Astrocyte (in vitro differentiated cells and primary cell): ENCODE results near the gene EXD3. TPM values are rescaled to one million over a fixed set of nuclear protein-coding genes. Genes with fewer than 3 reads are reported as not detected.

Source experiments
- DNase-seq: peaks from one replicate; pipeline ENCODE4 v3.0.0-alpha.2; 2010; ENCODE audit warnings: low read depth
- FAIRE-seq: peaks from 2 replicates; lab custom pipeline; 2011; peaks lifted over from hg19 to GRCh38; lab: Jason Lieb, UNC
- H2AFZ ChIP-seq: 2 replicates; pipeline ENCODE4 v1.6.0; 2012; ENCODE audit warnings: low read depth, low read length, inconsistent platforms
- H3K27ac ChIP-seq: 2 replicates; pipeline ENCODE4 v1.5.1; 2011; ENCODE audit warnings: low read depth, low read length, inconsistent platforms
- H3K27me3 ChIP-seq: 2 replicates; pipeline ENCODE4 v1.6.0; 2011; ENCODE audit warnings: low read length, inconsistent platforms; ENCODE audit not compliant: insufficient read depth
- H3K36me3 ChIP-seq: 2 replicates; pipeline ENCODE4 v1.5.1; 2011; ENCODE audit warnings: low read length, inconsistent platforms; ENCODE audit not compliant: insufficient read depth
- H3K4me1 ChIP-seq: 2 replicates; pipeline ENCODE4 v1.5.1; 2011; ENCODE audit warnings: low read length, inconsistent platforms; ENCODE audit not compliant: insufficient read depth
- H3K4me2 ChIP-seq: 2 replicates; pipeline ENCODE4 v1.6.0; 2012; ENCODE audit warnings: low read length, inconsistent platforms
- H3K4me3 ChIP-seq: 2 replicates; pipeline ENCODE4 v1.5.1; 2011; ENCODE audit warnings: low read depth, mild to moderate bottlenecking, low read length, inconsistent platforms; ENCODE audit not compliant: insufficient read depth
- H3K79me2 ChIP-seq: 2 replicates; pipeline ENCODE4 v1.6.0; 2012; ENCODE audit warnings: mild to moderate bottlenecking, low read length, inconsistent platforms; ENCODE audit not compliant: insufficient read depth
- H3K9ac ChIP-seq: 2 replicates; pipeline ENCODE4 v1.6.0; 2012; ENCODE audit warnings: mild to moderate bottlenecking, low read length, inconsistent platforms
- H3K9me3 ChIP-seq: 2 replicates; pipeline ENCODE4 v1.5.1; 2012; ENCODE audit warnings: low read depth, mild to moderate bottlenecking, low read length, inconsistent platforms; ENCODE audit not compliant: insufficient read depth
- H4K20me1 ChIP-seq: 2 replicates; pipeline ENCODE4 v1.6.0; 2012; ENCODE audit warnings: low read length, inconsistent platforms; ENCODE audit not compliant: insufficient read depth
- H3K27ac Mint-ChIP-seq: one replicate; pipeline ENCODE4 v1.8.0; 2021; ENCODE audit warnings: mild to moderate bottlenecking, mixed read lengths; ENCODE audit not compliant: unreplicated experiment
- H3K27me3 Mint-ChIP-seq: one replicate; pipeline ENCODE4 v1.8.0; 2021; ENCODE audit warnings: low read depth, mixed read lengths; ENCODE audit not compliant: unreplicated experiment
- H3K36me3 Mint-ChIP-seq: one replicate; pipeline ENCODE4 v1.8.0; 2021; ENCODE audit warnings: low read depth, mixed read lengths; ENCODE audit not compliant: unreplicated experiment
- H3K4me1 Mint-ChIP-seq: one replicate; pipeline ENCODE4 v1.8.0; 2021; ENCODE audit warnings: low read depth, mixed read lengths; ENCODE audit not compliant: unreplicated experiment
- H3K4me3 Mint-ChIP-seq: one replicate; pipeline ENCODE4 v1.8.0; 2021; ENCODE audit warnings: mild to moderate bottlenecking, moderate library complexity, mixed read lengths; ENCODE audit not compliant: unreplicated experiment
- H3K9me3 Mint-ChIP-seq: one replicate; pipeline ENCODE4 v1.8.0; 2021; ENCODE audit warnings: mild to moderate bottlenecking, mixed read lengths; ENCODE audit not compliant: unreplicated experiment
- EZH2 ChIP-seq: IDR thresholded peaks from 2 replicates; pipeline ENCODE4 v1.6.1; 2012; ENCODE audit warnings: mild to moderate bottlenecking, low read length, inconsistent platforms; ENCODE audit not compliant: insufficient read depth
- total RNA-seq: library from RNA; stranded (reverse); gene quantifications from 2 replicates; pipeline ENCODE4 v1.2.1, GENCODE V29; 2021
- TF ChIP-seq, protein P1 (sequence below): IDR thresholded peaks from 2 replicates; pipeline ENCODE4 v1.5.1; 2011; ENCODE audit warnings: low read depth, mild to moderate bottlenecking, inconsistent platforms, low read length, moderate library complexity; ENCODE audit not compliant: insufficient read depth

EXD3 gene
- total RNA-seq, 1 donor from 2014 or later: 8.5 TPM

GRCh38 chr9:137374131-137374845, 48.7 kb downstream of the EXD3 start:
- DNase-seq (no peak), FAIRE-seq (no peak)
- TF ChIP-seq, protein P1, sequence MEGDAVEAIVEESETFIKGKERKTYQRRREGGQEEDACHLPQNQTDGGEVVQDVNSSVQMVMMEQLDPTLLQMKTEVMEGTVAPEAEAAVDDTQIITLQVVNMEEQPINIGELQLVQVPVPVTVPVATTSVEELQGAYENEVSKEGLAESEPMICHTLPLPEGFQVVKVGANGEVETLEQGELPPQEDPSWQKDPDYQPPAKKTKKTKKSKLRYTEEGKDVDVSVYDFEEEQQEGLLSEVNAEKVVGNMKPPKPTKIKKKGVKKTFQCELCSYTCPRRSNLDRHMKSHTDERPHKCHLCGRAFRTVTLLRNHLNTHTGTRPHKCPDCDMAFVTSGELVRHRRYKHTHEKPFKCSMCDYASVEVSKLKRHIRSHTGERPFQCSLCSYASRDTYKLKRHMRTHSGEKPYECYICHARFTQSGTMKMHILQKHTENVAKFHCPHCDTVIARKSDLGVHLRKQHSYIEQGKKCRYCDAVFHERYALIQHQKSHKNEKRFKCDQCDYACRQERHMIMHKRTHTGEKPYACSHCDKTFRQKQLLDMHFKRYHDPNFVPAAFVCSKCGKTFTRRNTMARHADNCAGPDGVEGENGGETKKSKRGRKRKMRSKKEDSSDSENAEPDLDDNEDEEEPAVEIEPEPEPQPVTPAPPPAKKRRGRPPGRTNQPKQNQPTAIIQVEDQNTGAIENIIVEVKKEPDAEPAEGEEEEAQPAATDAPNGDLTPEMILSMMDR: no peak
- no peak for TF ChIP-seq EZH2
- H2AFZ ChIP-seq: no peak overlapping the region
- Mint-ChIP-seq H3K9me3 (peaks cover 5% of the 10 kb centered on the region), H3K4me1 (no peaks in the 10 kb centered on the region), H3K27me3 (peaks cover 2% of the 10 kb centered on the region), H3K36me3 (peaks cover 6% of the 10 kb centered on the region), H3K4me3 (no peak overlapping the region), H3K27ac (no peak overlapping the region)
- no peak overlapping the region for H3K9ac ChIP-seq
- H3K4me3 ChIP-seq: no peak overlapping the region
- no peaks in the 10 kb centered on the region for H3K4me1 ChIP-seq
- no peak overlapping the region for H3K4me2 ChIP-seq
- H3K36me3 ChIP-seq: peaks cover 2% of the 10 kb centered on the region
- peaks cover 4% of the 10 kb centered on the region for H3K9me3 ChIP-seq
- peaks cover 3% of the 10 kb centered on the region for H4K20me1 ChIP-seq
- no peak overlapping the region for H3K27ac ChIP-seq
- peaks cover 2% of the 10 kb centered on the region for H3K27me3 ChIP-seq
- no peaks in the 10 kb centered on the region for H3K79me2 ChIP-seq

- Histone ChIP-seq H3K4me2 (no peak overlapping the region), H3K9me3 (peaks cover 4% of the 10 kb centered on the region), H3K9ac (no peak overlapping the region), H3K27me3 (peaks cover 2% of the 10 kb centered on the region), H3K36me3 (peaks cover 2% of the 10 kb centered on the region), H3K27ac (no peak overlapping the region), H4K20me1 (peaks cover 3% of the 10 kb centered on the region), H3K79me2 (no peaks in the 10 kb centered on the region), H3K4me1 (no peaks in the 10 kb centered on the region), H3K4me3 (no peak overlapping the region), H2AFZ (no peak overlapping the region)
- Mint-ChIP-seq H3K4me3 (no peak overlapping the region), H3K36me3 (peaks cover 6% of the 10 kb centered on the region), H3K9me3 (peaks cover 5% of the 10 kb centered on the region), H3K4me1 (no peaks in the 10 kb centered on the region), H3K27ac (peak overlapping the region; percentile 77), H3K27me3 (peaks cover 2% of the 10 kb centered on the region)
- no peak for FAIRE-seq
- DNase-seq: no peak
- TF ChIP-seq, protein P1: no peak
- no peak for TF ChIP-seq EZH2
These were observed 49.4 kb downstream of the EXD3 start for GRCh38 chr9:137373611-137373980.
